GM21390 (cell line): ENCODE measurements around the gene CDKN2A.
A peak's percentile ranks its signal among the peaks of the same experiment; 100 is the strongest.

Experiments
- ATAC-seq: cut with Tn5 transposase; IDR thresholded peaks from one replicate; pipeline ENCODE4 v1.9.1; 2021; ENCODE audit not compliant: unreplicated experiment

Gene CDKN2A

DNA sequence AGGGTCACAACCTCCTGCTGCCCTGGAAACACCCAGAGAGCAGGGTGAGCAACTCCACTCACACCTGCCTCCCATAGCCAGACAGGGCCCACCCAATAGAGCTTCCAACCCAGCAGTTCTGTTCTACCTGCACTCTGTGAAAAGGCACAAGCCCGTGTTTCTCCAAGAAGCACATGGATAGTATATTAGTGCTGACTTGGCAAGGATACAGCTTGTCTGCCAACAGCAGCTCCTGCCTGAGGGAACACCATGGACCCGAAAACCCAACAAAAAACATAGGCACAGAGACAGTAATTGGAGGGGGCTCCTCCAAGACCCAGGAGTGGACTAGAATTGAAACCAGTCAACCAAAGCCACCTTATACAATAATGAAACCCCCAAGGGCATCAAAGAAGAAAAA is 48.6 kb downstream of the CDKN2A start:
- no peak for ATAC-seq

DNA sequence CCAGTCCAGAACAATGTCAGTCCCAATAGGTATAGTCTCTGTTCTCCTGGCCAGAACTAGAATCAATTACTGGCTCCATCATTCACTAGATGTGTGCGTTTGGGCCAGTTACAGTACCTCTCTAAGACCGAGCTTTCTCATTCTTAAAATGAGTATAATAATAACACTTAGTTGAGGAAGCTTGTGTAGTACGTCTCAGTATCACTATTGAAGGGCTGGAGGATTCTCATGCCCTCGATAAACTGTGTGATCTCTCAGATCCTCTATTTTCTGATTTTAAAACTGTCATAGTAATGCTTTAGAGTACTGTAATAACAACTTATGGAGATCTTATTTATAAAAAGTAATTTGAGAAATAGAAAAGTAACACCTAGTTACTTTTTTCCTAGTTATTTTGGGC is 50.7 kb downstream of the CDKN2A start:
- peak; percentile 65 for ATAC-seq

DNA sequence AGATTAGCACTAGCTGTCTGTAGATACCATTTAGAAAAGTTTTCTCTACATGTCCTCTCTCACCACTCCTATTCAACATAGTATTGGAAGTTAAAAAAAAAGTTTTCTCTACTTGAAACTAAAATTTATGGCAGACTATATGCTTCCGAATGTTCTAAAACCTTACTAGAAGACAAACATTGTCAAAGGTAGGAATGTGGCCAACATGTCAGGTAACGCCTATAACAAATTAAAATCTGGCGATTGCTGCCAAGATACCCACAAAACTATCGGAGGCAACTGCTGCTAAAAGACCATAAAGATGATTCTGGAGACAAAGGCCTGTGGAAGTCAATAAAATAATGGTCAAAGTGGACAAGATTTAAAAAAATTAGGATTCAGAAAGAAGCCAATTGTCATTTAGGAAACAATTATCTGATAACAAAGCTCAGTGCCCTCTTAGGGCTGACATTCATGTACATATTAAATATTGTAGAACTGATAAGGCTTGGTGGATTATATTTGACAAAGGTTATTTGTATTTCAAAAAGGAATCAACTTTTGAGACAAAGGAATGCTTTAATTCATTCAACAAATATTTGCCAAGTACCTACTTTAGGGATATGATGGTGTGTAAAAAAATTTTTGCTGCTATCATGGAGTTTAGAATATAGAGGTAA is 52.7 kb downstream of the CDKN2A start:
- no peak for ATAC-seq

DNA sequence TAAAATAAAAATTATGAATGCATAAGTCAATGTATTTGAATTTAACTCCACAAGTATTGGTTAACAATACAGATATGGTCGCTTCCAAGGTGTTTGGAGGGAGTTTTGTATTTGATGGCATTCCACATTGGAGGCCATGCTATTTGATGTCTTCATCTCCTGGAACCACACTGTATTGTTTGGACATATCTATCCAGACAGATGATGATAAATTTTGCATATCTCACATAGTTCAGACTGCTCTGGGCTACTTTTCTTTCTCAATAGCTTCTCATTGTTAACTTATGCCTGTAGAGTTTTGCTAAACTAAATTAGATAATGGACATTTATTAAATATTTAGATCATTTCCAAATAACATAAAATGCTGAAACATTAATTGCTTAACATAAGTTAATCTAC is 58.0 kb downstream of the CDKN2A start:
- no peak for ATAC-seq

DNA sequence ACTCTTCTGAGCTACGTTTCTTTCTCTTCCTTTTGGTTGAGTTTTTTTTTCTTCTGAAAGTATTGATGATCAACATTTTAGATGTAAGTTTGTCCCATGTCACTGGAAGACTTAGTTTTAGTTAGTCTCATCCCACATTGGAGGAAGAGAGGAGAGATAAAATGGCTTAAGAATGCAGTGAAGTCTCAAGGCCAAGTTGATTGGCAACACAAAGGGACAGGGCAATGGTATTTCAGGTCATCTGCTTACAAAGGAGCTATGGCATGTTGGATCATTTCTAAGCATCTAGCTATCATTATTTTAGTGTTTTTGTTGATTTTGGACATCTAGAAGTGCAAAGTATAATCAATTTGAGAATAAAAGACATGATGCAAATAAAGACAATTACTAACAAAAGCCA is 58.6 kb downstream of the CDKN2A start:
- ATAC-seq: no peak

DNA sequence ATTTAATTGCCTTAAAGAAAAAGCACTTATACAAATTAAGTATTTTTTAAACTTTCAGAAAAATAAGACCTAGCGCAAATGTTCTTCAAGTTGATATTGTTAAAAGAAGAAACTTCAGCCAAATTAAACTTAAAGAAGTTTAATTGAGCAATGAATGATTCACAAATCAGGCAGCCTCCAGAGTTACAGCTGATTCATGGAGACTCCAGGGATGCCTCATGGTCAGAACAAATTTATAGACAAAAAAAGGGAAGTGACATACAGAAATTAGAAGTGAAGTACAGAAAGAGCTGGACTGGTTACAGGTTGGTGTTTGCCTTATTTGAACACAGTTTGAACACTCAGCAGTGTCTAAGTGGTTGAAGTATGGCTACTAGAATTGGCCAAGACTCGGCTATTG is 60.3 kb downstream of the CDKN2A start:
- no peak for ATAC-seq

DNA sequence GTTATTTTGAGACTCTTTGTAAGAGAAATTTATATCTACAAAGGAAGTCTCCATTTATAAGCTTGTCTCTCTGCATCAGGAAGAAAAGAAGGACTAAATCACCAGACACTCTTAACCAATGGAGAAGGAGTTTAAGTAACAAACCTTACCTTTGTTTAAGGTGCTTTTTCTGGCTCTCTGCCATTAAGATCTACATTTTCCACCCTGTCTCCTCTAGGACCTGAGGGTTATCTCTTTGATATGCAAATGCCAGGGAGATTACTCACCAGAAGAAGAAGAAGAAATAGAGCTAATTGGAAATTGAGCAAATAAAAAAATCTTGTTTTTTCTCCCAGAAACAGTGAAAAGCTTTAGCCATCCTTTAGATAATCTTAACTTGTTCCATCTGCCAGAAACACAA is 60.9 kb downstream of the CDKN2A start:
- ATAC-seq: no peak

DNA sequence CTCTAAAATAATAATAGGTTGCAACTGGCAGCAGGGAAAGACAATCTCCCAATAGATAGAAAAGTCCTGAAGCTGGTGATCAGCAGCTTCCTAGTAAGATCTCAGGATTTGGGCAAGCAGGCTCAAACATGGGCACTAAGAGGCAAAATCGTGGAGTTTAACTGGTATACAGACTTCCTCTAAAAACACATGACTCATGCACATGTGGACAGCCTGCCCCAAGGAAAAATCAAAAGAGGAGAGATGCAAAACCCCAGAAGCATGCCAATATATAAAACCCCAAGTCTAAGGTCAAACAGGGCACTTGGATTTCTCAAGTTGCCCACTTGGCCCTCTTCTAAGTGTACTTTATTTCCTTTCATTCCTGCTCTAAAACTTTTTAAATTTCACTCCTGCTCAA is 62.8 kb downstream of the CDKN2A start:
- no peak for ATAC-seq

DNA sequence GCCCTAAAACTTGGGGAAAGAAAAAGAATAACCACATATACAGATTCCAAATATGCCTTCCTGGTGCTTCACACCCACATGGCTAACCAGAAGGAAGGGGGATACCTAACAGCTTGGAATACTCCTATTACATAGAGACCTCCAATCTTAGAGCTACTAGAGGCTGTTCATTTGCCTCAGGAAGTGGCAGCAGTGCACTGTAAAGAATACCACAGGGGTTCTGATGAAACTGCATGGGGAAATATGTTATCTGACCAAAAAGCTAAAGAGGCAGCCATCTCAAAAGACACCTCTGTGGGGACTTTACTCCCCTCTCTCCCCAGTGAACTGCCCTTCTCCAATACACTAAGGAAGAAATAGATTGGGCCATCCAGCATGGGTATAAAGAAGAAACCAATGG is 66.4 kb downstream of the CDKN2A start:
- ATAC-seq: no peak

DNA sequence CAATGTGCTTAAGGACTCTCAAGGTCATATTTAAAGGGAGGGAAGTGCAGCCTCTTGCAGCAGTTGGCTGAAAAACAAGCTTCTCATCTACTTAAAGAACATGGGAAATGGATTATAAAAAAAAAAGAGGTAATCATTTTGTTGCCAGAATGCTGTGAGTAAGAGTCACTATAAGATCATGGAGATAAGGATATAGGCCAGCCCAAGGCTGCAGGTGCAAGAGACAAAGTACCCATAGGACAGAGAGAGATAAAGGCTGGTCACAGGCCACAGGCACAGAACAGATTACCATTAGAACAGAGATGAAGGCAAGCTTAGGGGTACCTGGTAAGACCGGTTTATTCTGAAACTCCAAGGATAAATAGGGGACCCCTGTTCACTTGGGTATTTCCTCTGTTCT is 70.5 kb downstream of the CDKN2A start:
- ATAC-seq: no peak

DNA sequence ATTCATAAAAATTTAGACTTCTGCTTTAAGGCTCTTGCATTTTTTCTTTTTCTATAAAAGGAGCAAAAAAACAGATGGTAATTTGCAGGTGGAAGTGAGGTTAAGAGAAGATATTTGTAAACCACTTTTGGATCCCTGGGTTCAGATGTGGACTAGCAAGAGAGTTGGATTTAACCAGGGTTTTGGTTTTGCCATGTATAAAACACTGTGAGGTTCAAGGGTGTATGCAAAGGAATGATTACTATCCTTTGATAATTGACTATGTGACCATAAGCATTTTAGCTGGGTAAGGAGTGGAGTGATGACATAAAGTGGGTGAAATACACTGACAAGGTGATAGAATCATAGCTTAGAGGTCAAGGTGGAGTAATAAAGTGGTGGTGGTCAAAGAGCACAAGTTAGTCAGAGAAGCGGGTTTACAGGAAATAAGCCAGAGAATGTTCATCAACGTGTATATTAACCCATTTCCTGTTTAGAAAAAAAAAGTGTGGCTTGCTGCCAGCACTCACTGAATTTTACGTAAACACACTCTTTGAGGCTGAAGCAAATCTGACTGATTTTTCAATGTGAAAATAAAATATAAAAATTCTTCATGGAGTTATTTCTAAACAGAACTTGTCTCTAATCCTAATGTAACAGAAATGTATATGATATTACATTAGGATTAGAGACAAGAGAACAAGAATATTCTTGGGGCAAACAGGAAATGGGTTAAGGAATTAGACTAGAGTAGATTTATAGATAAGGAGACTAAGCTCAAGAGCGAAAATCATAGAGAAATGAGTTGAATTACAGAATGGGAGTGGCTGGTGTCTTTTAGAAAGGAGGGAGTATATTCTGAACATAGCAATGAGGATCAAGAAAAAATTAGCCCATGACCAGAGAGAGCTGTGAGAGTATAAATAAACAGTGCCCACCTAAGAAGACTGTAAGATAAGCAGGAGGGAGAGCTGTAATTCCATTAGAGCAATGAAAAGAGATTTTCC is 74.5 kb downstream of the CDKN2A start:
- peak; percentile 89 for ATAC-seq
